Activated naive CD4-positive, alpha-beta T cell treated with anti-CD3 and anti-CD28 coated beads, Interleukin-2, amount 50 U/mL, for 24 hours (primary cell): ENCODE measurements around the gene PAF1.

Experiments used
- H3K27ac Mint-ChIP-seq: one replicate; pipeline ENCODE4 v1.8.0; 2021; ENCODE audit warnings: mild to moderate bottlenecking, mixed read lengths
- H3K27me3 Mint-ChIP-seq: one replicate; pipeline ENCODE4 v1.8.0; 2021; ENCODE audit warnings: mixed read lengths
- H3K36me3 Mint-ChIP-seq: one replicate; pipeline ENCODE4 v1.8.0; 2021; ENCODE audit warnings: mixed read lengths
- H3K4me1 Mint-ChIP-seq: one replicate; pipeline ENCODE4 v1.8.0; 2021; ENCODE audit warnings: mixed read lengths
- H3K4me3 Mint-ChIP-seq: one replicate; pipeline ENCODE4 v1.8.0; 2021; ENCODE audit warnings: mild to moderate bottlenecking, mixed read lengths
- H3K9me3 Mint-ChIP-seq: one replicate; pipeline ENCODE4 v1.8.0; 2021; ENCODE audit warnings: mixed read lengths

The PAF1 gene

GRCh38 chr19:39390751-39391437 lies at the start of gene PAF1, which contains the start of gene MED29:
Gene PAF1 (minus strand): TSS chr19:39391106. CDS start chr19:39390864, 242 bp downstream.
Gene MED29 (plus strand): TSS chr19:39391378. CDS start chr19:39391423, 45 bp downstream.
- Mint-ChIP-seq H3K36me3 (peaks cover 7% of the 10 kb centered on the region), H3K27me3 (no peaks in the 10 kb centered on the region), H3K9me3 (no peaks in the 10 kb centered on the region), H3K27ac (peak within 1 kb of the TSS; percentile 94), H3K4me1 (peaks cover 38% of the 10 kb centered on the region), H3K4me3 (peak within 1 kb of the TSS; percentile 96)

GRCh38 chr19:39438270-39438934 lies 47.5 kb upstream of the PAF1 start:
- H3K36me3 Mint-ChIP-seq, result peaks cover 14% of the 10 kb centered on the region
- no peaks in the 10 kb centered on the region for H3K27me3 Mint-ChIP-seq
- H3K4me3 Mint-ChIP-seq, result no peak overlapping the region
- no peak overlapping the region for H3K27ac Mint-ChIP-seq
- peaks cover 27% of the 10 kb centered on the region for H3K4me1 Mint-ChIP-seq
- no peaks in the 10 kb centered on the region for H3K9me3 Mint-ChIP-seq

GRCh38 chr19:39436350-39436716 lies 45.4 kb upstream of the PAF1 start:
- peak overlapping the region; percentile 99 for H3K4me3 Mint-ChIP-seq
- H3K36me3 Mint-ChIP-seq, result peaks cover 20% of the 10 kb centered on the region
- peaks cover 38% of the 10 kb centered on the region for H3K4me1 Mint-ChIP-seq
- H3K9me3 Mint-ChIP-seq, result no peaks in the 10 kb centered on the region
- no peaks in the 10 kb centered on the region for H3K27me3 Mint-ChIP-seq
- H3K27ac Mint-ChIP-seq, result peak overlapping the region; percentile 100

- H3K27me3 Mint-ChIP-seq, result no peaks in the 10 kb centered on the region
- peaks cover 44% of the 10 kb centered on the region for H3K4me1 Mint-ChIP-seq
- H3K4me3 Mint-ChIP-seq, result peak within 1 kb of the TSS; percentile 99
- peak within 1 kb of the TSS; percentile 100 for H3K27ac Mint-ChIP-seq
- peaks cover 20% of the 10 kb centered on the region for H3K36me3 Mint-ChIP-seq
- H3K9me3 Mint-ChIP-seq, result no peaks in the 10 kb centered on the region
Observed at GRCh38 chr19:39435499-39436349, 44.8 kb upstream of the PAF1 start, which contains the start of gene RPS16. Gene RPS16 (minus strand): TSS chr19:39435949. CDS start chr19:39435895, 54 bp downstream.

GRCh38 chr19:39434123-39435076 lies 43.5 kb upstream of the PAF1 start:
- H3K9me3 Mint-ChIP-seq, result no peaks in the 10 kb centered on the region
- H3K36me3 Mint-ChIP-seq, result peaks cover 20% of the 10 kb centered on the region
- no peaks in the 10 kb centered on the region for H3K27me3 Mint-ChIP-seq
- H3K4me1 Mint-ChIP-seq, result peaks cover 45% of the 10 kb centered on the region
- H3K4me3 Mint-ChIP-seq, result peak overlapping the region; percentile 99
- peak overlapping the region; percentile 82 for H3K27ac Mint-ChIP-seq

GRCh38 chr19:39433480-39434079 lies 42.7 kb upstream of the PAF1 start:
- Mint-ChIP-seq H3K4me1 (peaks cover 45% of the 10 kb centered on the region), H3K4me3 (peak overlapping the region; percentile 99)

GRCh38 chr19:39432677-39433025 lies 41.7 kb upstream of the PAF1 start:
- Mint-ChIP-seq H3K27ac (peak overlapping the region; percentile 84), H3K4me3 (peak overlapping the region; percentile 61), H3K4me1 (peaks cover 45% of the 10 kb centered on the region), H3K9me3 (no peaks in the 10 kb centered on the region), H3K27me3 (no peaks in the 10 kb centered on the region), H3K36me3 (peaks cover 20% of the 10 kb centered on the region)

More at GRCh38 chr19:39433480-39434079, 42.7 kb upstream of the PAF1 start:
- Mint-ChIP-seq H3K27ac (peak overlapping the region; percentile 87), H3K36me3 (peaks cover 20% of the 10 kb centered on the region), H3K9me3 (no peaks in the 10 kb centered on the region), H3K27me3 (no peaks in the 10 kb centered on the region)

- Mint-ChIP-seq H3K4me1 (peaks cover 36% of the 10 kb centered on the region), H3K36me3 (peaks cover 20% of the 10 kb centered on the region)
Observed at GRCh38 chr19:39430675-39431593, 40.0 kb upstream of the PAF1 start.

GRCh38 chr19:39428283-39429112 lies 37.6 kb upstream of the PAF1 start:
- H3K27ac Mint-ChIP-seq, result no peak overlapping the region
- peaks cover 19% of the 10 kb centered on the region for H3K4me1 Mint-ChIP-seq
- peaks cover 7% of the 10 kb centered on the region for H3K36me3 Mint-ChIP-seq
- H3K9me3 Mint-ChIP-seq, result no peaks in the 10 kb centered on the region
- H3K27me3 Mint-ChIP-seq, result no peaks in the 10 kb centered on the region
- no peak overlapping the region for H3K4me3 Mint-ChIP-seq

More at GRCh38 chr19:39430675-39431593, 40.0 kb upstream of the PAF1 start:
- Mint-ChIP-seq H3K27ac (peak overlapping the region; percentile 41), H3K9me3 (no peaks in the 10 kb centered on the region), H3K27me3 (no peaks in the 10 kb centered on the region), H3K4me3 (peak overlapping the region; percentile 30)

GRCh38 chr19:39427707-39428106 lies 36.8 kb upstream of the PAF1 start:
- H3K9me3 Mint-ChIP-seq, result no peaks in the 10 kb centered on the region
- no peak overlapping the region for H3K4me3 Mint-ChIP-seq
- peaks cover 11% of the 10 kb centered on the region for H3K4me1 Mint-ChIP-seq
- H3K36me3 Mint-ChIP-seq, result peaks cover 3% of the 10 kb centered on the region
- no peak overlapping the region for H3K27ac Mint-ChIP-seq
- H3K27me3 Mint-ChIP-seq, result no peaks in the 10 kb centered on the region

- Mint-ChIP-seq H3K4me3 (no peak overlapping the region), H3K4me1 (peaks cover 6% of the 10 kb centered on the region), H3K27me3 (no peaks in the 10 kb centered on the region), H3K9me3 (no peaks in the 10 kb centered on the region), H3K36me3 (no peaks in the 10 kb centered on the region), H3K27ac (no peak overlapping the region)
Observed at GRCh38 chr19:39426170-39426569, 35.3 kb upstream of the PAF1 start.

- H3K4me1 Mint-ChIP-seq, result peaks cover 2% of the 10 kb centered on the region
- H3K4me3 Mint-ChIP-seq, result no peak overlapping the region
- no peaks in the 10 kb centered on the region for H3K27me3 Mint-ChIP-seq
- no peak overlapping the region for H3K27ac Mint-ChIP-seq
- H3K36me3 Mint-ChIP-seq, result no peaks in the 10 kb centered on the region
- no peaks in the 10 kb centered on the region for H3K9me3 Mint-ChIP-seq
Observed at GRCh38 chr19:39425744-39426143, 34.8 kb upstream of the PAF1 start.

- no peak overlapping the region for H3K4me3 Mint-ChIP-seq
- no peaks in the 10 kb centered on the region for H3K9me3 Mint-ChIP-seq
- no peak overlapping the region for H3K27ac Mint-ChIP-seq
- H3K27me3 Mint-ChIP-seq, result no peaks in the 10 kb centered on the region
- no peaks in the 10 kb centered on the region for H3K36me3 Mint-ChIP-seq
- no peaks in the 10 kb centered on the region for H3K4me1 Mint-ChIP-seq
Observed at GRCh38 chr19:39424934-39425333, 34.0 kb upstream of the PAF1 start.
